ENCODE results near the gene KIAA1549. TPM values are rescaled to one million over a fixed set of nuclear protein-coding genes. Genes with fewer than 3 reads are reported as not detected.

Gene KIAA1549
- total RNA-seq, 4 donors from 2014 or later: 0.93 to 3.8 (median 2.0) TPM

- no peak overlapping the region for H3K4me3 ChIP-seq
- no peaks in the 10 kb centered on the region for H3K9me3 ChIP-seq
- ATAC-seq: no peak
- H3K27me3 ChIP-seq: no peaks in the 10 kb centered on the region
- no peaks in the 10 kb centered on the region for H3K4me1 ChIP-seq
- peaks cover 0 to 51% of the 10 kb centered on the region in 2 donors for H3K36me3 ChIP-seq
- H3K27ac ChIP-seq: no peak overlapping the region
- WGBS, 2 donors (ENCODE audit: low coverage in 1 of 2): 60 to 61% methylated on average over 4 of the region's 4 CpGs
- TF ChIP-seq, protein P1, sequence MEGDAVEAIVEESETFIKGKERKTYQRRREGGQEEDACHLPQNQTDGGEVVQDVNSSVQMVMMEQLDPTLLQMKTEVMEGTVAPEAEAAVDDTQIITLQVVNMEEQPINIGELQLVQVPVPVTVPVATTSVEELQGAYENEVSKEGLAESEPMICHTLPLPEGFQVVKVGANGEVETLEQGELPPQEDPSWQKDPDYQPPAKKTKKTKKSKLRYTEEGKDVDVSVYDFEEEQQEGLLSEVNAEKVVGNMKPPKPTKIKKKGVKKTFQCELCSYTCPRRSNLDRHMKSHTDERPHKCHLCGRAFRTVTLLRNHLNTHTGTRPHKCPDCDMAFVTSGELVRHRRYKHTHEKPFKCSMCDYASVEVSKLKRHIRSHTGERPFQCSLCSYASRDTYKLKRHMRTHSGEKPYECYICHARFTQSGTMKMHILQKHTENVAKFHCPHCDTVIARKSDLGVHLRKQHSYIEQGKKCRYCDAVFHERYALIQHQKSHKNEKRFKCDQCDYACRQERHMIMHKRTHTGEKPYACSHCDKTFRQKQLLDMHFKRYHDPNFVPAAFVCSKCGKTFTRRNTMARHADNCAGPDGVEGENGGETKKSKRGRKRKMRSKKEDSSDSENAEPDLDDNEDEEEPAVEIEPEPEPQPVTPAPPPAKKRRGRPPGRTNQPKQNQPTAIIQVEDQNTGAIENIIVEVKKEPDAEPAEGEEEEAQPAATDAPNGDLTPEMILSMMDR (IDR thresholded peaks at IDR 0.05): no peak
- no peak for TF ChIP-seq POLR2AphosphoS5 (IDR thresholded peaks at IDR 0.05)
Observed at GRCh38 chr7:139022286-139022685, 41.1 kb upstream of the KIAA1549 start.

GRCh38 chr7:139018910-139019309 lies 37.7 kb upstream of the KIAA1549 start:
- no peak overlapping the region for H3K27ac ChIP-seq
- peaks cover 0 to 22% of the 10 kb centered on the region in 2 donors for H3K36me3 ChIP-seq
- ATAC-seq: no peak
- TF ChIP-seq EP300 (IDR thresholded peaks at IDR 0.05) (no peak), POLR2AphosphoS5 (IDR thresholded peaks at IDR 0.05) (no peak), POLR2A (IDR thresholded peaks at IDR 0.05) (no peak)
- TF ChIP-seq, protein P1 (IDR thresholded peaks at IDR 0.05): no peak
- no peaks in the 10 kb centered on the region for H3K9me3 ChIP-seq
- no peaks in the 10 kb centered on the region for H3K4me1 ChIP-seq
- 82 to 89% methylated on average over 2 to 3 of the region's 3 CpGs for WGBS, 2 donors (ENCODE audit: low coverage in 1 of 2)
- no peak overlapping the region for H3K4me3 ChIP-seq
- no peaks in the 10 kb centered on the region for H3K27me3 ChIP-seq

DNA sequence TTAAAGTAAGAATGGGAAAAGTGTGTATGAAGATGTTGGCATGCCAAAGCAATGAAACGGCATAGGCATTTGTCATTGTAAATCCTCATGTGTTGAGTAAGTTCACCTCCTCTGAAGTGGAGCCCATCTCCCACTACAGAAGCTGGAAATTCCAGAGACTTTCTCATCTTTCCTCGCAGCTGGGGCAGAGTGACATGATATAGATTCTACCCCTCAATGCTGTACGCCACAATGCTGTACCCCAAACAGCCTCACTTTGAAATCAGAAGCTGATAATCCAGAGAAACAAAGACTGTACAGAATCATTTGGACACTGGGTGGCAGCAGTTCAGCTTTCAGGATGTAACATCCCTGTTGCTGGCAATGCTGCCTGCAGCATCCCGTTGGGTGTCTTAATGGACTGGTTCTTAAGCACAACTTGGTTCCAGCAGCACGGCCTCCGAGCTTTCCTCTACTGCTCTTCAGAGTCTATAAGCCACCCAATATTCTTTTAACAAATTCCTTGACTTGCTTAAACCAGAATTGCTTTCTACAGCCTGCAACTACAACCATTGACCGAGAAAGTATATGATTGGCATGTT lies 35.8 kb upstream of the KIAA1549 start:
- Histone ChIP-seq H3K27ac (no peak overlapping the region), H3K36me3 (peaks cover 0 to 4% of the 10 kb centered on the region in 2 donors), H3K4me3 (no peak overlapping the region), H3K4me1 (no peaks in the 10 kb centered on the region), H3K9me3 (no peaks in the 10 kb centered on the region), H3K27me3 (peaks cover 4% of the 10 kb centered on the region)
- ATAC-seq: peak; percentile 71
- whole genome bisulfite sequencing, 2 donors (ENCODE audit: low coverage in 1 of 2): 21 to 31% methylated on average over 6 to 7 of the region's 7 CpGs
- TF ChIP-seq, protein P1 (IDR thresholded peaks at IDR 0.05): peak; percentile 8 to 64 (median 40)
- no peak for TF ChIP-seq POLR2A (IDR thresholded peaks at IDR 0.05)

DNA sequence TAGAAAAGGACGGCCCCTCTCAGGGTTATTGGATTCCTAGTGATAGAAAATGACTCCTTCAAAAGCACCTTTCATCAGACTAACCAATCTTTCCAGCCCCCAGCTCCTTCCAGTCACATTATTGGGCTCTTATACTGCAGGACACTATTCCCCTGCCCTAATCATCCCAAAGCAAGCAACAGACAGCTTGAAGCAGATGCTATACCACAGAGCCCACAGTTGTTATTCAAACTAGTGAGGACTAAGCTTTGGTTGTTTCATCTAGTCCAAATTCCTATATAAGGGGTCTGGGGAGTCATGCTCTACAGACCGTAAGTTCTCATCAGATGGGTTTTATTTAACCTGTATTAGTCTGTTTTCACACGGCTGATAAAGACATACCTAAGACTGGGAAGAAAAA lies 30.2 kb upstream of the KIAA1549 start:
- ATAC-seq: no peak
- Histone ChIP-seq H3K27me3 (peaks cover 4% of the 10 kb centered on the region), H3K36me3 (no peaks in the 10 kb centered on the region), H3K27ac (no peak overlapping the region), H3K4me3 (no peak overlapping the region), H3K4me1 (no peaks in the 10 kb centered on the region), H3K9me3 (no peaks in the 10 kb centered on the region)
- WGBS, 2 donors (ENCODE audit: low coverage in 1 of 2): 96 to 100% methylated on average over 1 to 2 of the region's 3 CpGs
- no peak for TF ChIP-seq POLR2AphosphoS5 (IDR thresholded peaks at IDR 0.05)
- no peak for TF ChIP-seq POLR2A (IDR thresholded peaks at IDR 0.05)
- TF ChIP-seq, protein P1 (IDR thresholded peaks at IDR 0.05): no peak
- no peak for TF ChIP-seq EP300 (IDR thresholded peaks at IDR 0.05)

DNA sequence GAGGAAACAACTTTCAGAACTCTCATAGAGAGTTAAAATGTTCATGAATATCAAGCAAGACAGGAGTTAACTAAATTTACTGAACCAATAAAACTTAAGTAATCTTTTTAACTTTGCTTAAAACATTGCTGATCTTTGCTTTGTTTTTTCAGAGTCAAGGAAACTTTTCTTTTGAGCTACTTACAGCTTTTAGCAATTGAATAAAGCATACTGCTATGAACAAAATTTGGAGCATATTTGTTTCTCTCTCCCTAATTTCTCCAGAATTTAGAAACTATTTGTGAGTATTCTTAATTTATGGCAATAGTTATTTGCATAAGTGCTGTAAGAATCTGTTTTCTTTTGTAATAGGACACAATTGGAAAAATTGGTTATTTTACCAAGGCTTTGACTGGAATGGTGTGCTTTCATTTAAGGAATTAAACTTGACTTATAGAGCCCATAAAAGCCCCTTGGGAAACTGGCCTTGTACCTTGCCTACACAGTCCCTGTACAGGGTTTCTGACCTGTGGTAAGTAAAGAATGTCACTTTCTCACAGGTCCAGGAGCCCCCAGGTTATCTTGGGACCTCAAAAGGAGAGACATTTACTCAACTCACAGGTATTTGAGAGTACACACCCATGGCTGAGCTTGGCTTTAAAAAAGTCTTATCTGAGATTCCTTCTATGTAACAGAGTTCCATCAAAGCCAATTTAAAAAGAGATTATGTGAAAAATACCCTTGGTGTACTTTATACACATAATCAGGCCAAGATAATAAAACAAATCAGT lies 23.3 kb upstream of the KIAA1549 start:
- H3K27ac ChIP-seq: no peak overlapping the region
- TF ChIP-seq POLR2A (IDR thresholded peaks at IDR 0.05) (no peak), POLR2AphosphoS5 (IDR thresholded peaks at IDR 0.05) (no peak), EP300 (IDR thresholded peaks at IDR 0.05) (no peak)
- TF ChIP-seq, protein P1 (IDR thresholded peaks at IDR 0.05): no peak

More for the DNA sequence above, 23.3 kb upstream of the KIAA1549 start:
- ATAC-seq: no peak
- Histone ChIP-seq H3K4me1 (no peaks in the 10 kb centered on the region), H3K9me3 (peaks cover 0 to 7% (median 0%) of the 10 kb centered on the region in 3 donors), H3K36me3 (no peaks in the 10 kb centered on the region), H3K27me3 (peaks cover 6% of the 10 kb centered on the region), H3K4me3 (no peak overlapping the region)

Data from gastroesophageal sphincter (tissue), 4 donors.